HG03469 (cell line): ENCODE results near the gene TMEM248.
"Not testable (repeated sequence)": the region's sequence is repeated elsewhere in the genome, so short reads cannot be mapped to it uniquely, and the experiment has no call there.

ENCODE experiments used
- ATAC-seq: cut with Tn5 transposase; IDR thresholded peaks from one replicate; pipeline ENCODE4 v1.9.1; 2021; ENCODE audit warnings: mild to moderate bottlenecking, moderate library complexity, moderate number of reproducible peaks; ENCODE audit not compliant: unreplicated experiment

Gene TMEM248, protein sequence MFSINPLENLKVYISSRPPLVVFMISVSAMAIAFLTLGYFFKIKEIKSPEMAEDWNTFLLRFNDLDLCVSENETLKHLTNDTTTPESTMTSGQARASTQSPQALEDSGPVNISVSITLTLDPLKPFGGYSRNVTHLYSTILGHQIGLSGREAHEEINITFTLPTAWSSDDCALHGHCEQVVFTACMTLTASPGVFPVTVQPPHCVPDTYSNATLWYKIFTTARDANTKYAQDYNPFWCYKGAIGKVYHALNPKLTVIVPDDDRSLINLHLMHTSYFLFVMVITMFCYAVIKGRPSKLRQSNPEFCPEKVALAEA

GRCh38 chr7:66920769-66921395, at the start of gene TMEM248:
Gene TMEM248, plus strand, starts transcription at chr7:66921225. Its CDS starts 20,641 bp downstream, at chr7:66941866.
- peak; percentile 73 for ATAC-seq

GRCh38 chr7:66873476-66873875, 47.5 kb upstream of the TMEM248 start:
- no peak for ATAC-seq

DNA sequence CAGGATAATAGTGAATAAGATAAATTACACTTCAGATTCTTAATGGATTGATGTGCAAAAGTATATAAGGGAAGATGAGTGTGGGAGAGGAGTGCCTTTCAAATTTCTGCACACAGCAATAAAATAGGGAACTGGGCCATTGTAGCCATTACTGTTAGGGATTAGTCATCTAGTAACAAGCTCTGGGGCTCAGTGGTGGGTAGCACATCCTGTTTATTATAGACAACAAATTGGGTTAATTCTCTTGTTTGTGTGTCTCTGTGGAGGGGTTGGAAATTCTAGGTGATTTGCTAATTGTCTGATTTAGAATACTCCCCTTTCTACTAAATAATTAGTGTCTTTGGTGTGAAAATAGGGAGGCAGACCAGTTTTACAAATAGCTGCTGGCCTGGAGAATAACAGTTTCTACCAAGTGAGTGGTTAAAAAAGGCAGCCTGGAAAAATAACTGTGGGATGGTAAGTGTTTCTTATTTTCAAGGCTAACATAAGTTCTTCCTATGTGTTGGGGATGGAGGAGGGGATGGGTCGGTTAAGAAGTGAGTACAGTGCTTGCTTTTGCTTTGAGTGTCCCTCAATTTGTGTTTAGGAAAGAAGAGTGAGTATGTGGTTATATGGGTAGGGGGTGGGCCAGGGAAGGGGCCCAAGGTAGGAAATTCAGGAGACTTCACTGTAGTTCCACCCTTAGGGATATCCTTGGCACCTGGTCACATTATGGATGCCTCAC, 43.3 kb upstream of the TMEM248 start:
- ATAC-seq, result peak; percentile 80

GRCh38 chr7:66878301-66878685, 42.7 kb upstream of the TMEM248 start:
- ATAC-seq, result not testable (repeated sequence)

- no peak for ATAC-seq
Observed at GRCh38 chr7:66880053-66880452, 41.0 kb upstream of the TMEM248 start.

DNA sequence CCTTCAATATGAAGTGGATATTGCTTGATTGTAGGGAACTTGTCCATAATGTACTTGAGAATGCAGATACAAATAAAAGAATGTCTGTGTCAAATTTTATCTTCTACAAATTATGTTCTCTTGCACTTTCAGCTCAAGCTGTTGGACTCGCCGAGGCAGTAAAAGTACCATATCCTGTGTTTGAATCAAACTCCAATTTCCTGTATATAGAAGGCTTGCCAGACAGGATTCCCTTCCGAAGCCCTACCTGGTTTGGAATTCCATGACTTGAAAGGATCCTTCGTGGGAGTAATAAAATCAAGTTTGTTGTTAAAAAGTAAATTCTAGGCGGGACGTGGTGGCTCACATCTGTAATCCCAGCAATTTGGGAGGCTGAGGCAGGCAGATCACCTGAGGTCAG, 40.4 kb upstream of the TMEM248 start:
- ATAC-seq, result not testable (repeated sequence)

DNA sequence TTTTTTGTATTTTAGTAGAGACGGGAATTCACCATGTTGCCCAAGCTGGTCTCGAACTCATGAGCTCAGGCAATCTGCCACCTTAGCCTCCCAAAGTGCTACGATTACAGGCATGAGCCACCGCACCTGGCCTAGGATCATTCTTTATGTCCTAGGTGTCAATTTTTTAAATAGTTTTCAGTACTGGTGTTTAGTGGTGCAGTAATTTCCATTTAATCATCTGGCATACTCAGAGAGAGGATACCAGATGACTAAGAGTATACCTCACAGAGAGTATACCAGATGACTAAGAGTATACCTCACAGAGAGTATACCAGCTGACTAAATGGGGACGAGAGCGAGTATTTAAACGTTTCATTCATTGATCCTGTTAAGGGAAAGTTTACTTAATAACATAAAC, 37.3 kb upstream of the TMEM248 start:
- no peak for ATAC-seq

- not testable (repeated sequence) for ATAC-seq
Observed at GRCh38 chr7:66884556-66884955, 36.5 kb upstream of the TMEM248 start.

- peak; percentile 84 for ATAC-seq
Observed at GRCh38 chr7:66886152-66886551, 34.9 kb upstream of the TMEM248 start.

GRCh38 chr7:66888223-66888622, 32.8 kb upstream of the TMEM248 start:
- ATAC-seq, result not testable (repeated sequence)

GRCh38 chr7:66894463-66895080, 26.5 kb upstream of the TMEM248 start:
- no peak for ATAC-seq

- ATAC-seq, result no peak
Observed at GRCh38 chr7:66896441-66896840, 24.6 kb upstream of the TMEM248 start.

DNA sequence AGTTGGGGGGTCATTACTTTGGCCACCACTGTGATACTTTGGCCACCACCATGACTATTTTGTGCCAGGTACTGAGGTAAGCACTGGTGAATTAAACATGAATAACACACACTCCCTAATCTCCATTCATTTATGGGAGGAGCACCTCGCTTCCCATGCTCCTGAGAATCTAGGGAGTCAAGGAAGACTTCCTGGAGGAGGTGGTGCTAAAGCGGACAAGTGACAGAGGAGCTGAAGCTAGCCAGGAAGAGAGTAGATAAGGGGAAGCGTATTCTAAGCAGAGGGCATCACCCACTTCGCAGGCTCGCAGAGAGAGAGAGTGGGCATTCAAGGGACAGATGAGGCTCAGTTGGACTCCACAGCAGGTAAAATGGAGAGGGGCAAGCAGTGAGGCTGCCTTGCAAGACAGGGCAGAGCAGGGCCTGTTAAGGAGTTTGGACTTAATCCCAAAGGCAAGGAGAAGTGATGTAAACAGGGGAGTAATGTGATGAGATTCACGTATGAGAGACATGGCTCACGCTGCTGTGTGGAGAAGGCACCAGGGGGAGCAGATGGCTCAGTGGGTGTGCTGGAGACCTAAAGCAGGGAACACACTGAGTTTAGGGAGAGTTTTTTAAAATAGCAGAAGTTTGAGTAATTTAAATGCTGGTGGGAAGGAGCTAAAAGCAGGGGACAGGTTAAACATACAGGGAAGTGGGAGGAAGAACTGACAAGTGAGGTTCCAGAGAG, 21.3 kb upstream of the TMEM248 start:
- ATAC-seq, result no peak

DNA sequence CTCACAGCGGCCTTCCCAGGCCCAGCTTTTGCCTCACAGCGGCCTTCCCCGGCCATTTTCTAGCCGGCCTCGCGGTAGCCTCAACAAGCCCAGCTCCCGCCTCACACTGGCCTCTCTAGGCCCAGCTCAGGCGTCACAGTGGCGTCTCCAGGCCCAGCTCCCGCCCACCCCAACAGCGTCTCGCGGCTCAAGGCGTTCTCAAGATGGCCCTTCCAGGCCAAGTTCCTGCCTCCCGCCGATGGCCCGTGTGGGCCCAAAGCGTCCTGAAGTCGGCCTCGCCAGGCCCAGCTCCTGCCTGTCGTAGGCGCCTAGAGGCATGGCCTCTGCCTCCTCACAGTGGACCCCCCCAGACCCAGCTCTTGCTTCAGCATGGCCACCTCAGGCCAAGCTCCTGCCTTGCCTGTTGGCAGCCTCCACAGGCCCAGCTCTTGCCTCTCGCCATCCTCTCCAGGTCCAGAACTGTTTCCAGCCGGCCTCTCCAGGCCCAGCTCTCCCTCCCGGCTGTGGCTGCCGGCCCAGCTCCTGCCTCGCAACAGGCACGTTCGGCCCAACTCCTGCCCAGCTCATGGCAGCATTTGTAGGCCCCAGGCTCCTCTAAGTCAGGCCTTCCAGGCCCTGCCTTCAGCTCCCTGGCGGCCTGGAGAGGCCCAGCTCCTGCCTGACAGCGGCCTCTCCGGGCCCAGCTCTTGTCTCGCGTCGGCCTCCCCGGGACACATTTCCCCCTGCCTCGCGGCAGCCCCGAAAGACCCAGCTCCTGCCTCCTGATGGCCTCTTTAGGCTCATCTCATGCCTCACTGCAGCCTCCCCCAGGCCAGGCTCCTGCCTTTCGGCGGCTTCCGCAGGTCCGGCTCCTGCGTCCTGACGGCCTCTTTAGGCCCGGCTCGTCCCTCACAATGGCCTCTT, 18.8 kb upstream of the TMEM248 start:
- no peak for ATAC-seq

- no peak for ATAC-seq
Observed at GRCh38 chr7:66902844-66903180, 18.2 kb upstream of the TMEM248 start.

DNA sequence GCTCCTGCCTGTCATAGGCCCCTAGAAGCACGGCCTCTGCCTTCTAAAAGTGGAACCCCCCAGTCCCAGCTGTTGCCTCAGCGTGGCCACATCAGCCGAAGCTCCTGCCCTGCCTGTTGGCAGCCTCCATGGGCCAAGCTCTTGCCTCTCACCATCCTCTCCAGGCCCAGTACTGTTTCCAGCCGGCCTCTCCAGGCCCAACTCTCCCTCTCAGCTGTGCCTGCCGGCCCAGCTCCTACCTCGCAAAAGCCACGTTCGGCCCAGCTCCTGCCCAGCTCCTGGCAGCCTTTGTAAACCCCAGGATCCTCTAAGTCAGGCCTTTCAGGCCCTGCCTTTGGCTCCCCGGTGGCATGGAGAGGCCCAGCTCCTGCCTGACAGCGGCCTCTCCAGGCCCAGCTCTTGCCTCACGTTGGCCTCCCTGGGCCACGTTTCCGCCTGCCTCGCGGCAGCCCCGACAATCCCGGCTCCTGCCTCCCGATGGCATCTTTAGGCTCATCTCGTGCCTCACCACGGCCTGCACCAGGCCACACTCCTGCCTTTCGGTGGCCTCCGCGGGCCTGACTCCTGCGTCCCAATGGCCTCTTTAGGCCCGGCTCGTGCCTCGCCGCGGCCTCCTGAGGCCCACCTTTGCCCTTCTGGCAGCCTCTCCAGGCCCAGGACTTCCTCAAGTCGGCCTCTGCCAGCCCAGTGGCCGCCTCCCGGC, 17.5 kb upstream of the TMEM248 start:
- ATAC-seq, result no peak

DNA sequence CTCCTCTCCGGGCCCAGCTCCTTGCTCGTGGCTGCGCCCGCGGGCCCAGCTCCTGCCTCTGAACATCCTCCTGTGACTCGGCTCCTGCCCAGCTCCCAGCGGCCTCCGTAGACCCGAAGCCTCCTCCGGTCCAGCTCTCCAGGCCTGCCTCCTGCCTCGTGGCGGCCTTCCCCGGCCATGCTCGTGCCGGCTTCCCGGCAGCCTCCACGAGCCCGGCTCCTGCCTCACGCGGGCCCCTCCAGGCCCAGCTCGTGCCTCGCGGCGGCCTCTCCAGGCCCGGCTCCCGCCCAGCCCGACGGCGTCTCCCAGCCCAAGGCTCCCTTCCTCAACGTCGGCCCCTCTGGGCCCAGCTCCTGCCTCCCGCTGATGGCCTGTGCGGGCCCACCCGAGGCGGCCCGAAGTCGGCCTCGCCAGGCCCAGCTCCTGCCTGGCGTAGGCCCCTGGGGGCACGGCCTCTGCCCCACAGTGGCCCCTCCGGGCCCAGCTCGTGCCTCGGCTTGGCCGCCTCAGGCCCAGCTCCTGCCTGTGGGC, 16.9 kb upstream of the TMEM248 start:
- ATAC-seq, result no peak

DNA sequence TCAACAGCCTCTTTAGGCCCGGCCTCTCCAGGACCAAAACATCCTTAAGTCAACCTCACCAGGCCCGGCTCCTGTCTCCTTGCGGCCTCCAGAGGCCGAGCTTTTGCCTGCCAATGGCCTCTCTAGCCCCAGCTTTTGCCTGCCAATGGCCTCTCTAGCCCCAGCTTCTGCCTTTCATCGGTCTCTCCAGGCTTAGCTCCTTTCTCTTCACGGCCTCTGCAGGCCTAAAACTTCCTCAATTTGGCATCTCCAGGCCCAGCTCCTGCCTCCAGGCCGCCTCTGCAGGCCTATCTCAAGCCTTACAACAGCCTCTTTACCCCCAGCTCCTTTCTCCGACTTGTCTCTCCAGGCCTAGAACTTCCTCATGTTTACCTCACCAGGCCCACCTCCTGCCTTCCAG, 15.7 kb upstream of the TMEM248 start:
- no peak for ATAC-seq

DNA sequence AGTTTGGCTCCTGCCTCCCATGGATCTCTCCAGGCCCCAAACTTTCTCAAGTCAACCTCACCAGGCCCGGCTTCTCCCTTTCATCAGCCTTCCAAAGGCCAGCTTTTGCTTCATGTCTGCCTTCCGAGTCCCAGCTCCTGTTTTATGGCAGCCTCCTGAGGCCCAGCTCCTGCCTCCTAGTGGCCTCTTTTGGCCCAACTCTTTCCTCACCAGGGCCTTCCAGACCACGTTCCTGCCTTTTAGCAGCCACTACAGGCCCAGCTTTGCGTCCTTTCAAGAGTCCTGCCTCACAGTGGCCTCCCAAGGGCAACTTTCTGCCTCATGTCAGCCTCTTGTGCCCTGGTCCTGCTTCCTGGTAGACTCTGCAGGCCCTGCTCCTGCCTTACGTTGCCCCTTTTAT, 15.3 kb upstream of the TMEM248 start:
- no peak for ATAC-seq
